Pancreas (tissue), 10 donors: ENCODE measurements around the gene TPP1. TPM values are rescaled to one million over a fixed set of nuclear protein-coding genes. Genes with fewer than 3 reads are reported as not detected.

Source experiments
- ATAC-seq, 4 donors: fragments of 200-7000 bp; cut with Tn5 transposase; one replicate each; pipeline versions ENCODE4 v1.8.0 to v1.9.1; 2020; ENCODE audit warnings: mild to moderate bottlenecking in 4 of 4, moderate library complexity in 4 of 4
- DNase-seq, 6 donors: peaks; one replicate each; pipeline ENCODE4 v3.0.0-alpha.2; 2020
- FAIRE-seq: peaks from 2 replicates; lab custom pipeline; 2012; peaks lifted over from hg19 to GRCh38; lab: Jason Lieb, UNC
- H3K27ac ChIP-seq, 4 donors: fragments of 200-600 bp; sonication (generic); 1 replicate in 3 of 4; 2 replicates in 1 of 4; pipeline versions ENCODE4 v1.5.0 to v1.8.0; 2020
- H3K27me3 ChIP-seq, 4 donors: fragments of 200-600 bp; one replicate each; pipeline ENCODE4 v1.8.0; 2021
- H3K36me3 ChIP-seq, 3 donors: fragments of 200-600 bp; sonication (generic) in 1 of 3; one replicate each; pipeline versions ENCODE4 v1.5.0 to v1.8.0; 2020 to 2021
- H3K4me1 ChIP-seq, 3 donors: fragments of 200-600 bp; one replicate each; pipeline ENCODE4 v1.8.0; 2021
- H3K4me3 ChIP-seq, 4 donors: fragments of 200-600 bp; sonication (generic) in 2 of 4; one replicate each; pipeline versions ENCODE4 v1.5.0 to v1.8.0; 2020 to 2021
- H3K9me3 ChIP-seq, 4 donors: fragments of 200-600 bp; one replicate each; pipeline ENCODE4 v1.8.0; 2021
- WGBS, 2 donors: extraction: QIAGEN DNeasy Blood & Tissue Kit; methylation state at CpG; one replicate each; pipeline ENCODE4 v1.1.7; 2013; 5-methylcytosine and 5-hydroxymethylcytosine counted together
- intact Hi-C, 3 donors: fragments of 100-400 bp; cut with DNase I; formaldehyde crosslinking; loops; one replicate each; pipeline versions ENCODE4 v1.11.1 to v1.14.2; 2022
- polyA plus RNA-seq, 2 donors: library from polyadenylated mRNA; stranded (reverse); fragments of 200-250 nt; gene quantifications; one replicate each; pipeline ENCODE4 v1.2.3, GENCODE V29; 2013
- total RNA-seq, 6 donors: library from RNA; stranded (reverse); fragmentation: NEBNext Ultra II Directional in 4 of 6; extraction: Animal tissue kit (Norgen Biotek cat#: 25700) in 4 of 6; gene quantifications; one replicate each; pipeline versions ENCODE4 v1.2.1 to v1.2.4, GENCODE V29; 2021 to 2023
- TF ChIP-seq, protein P1 (sequence below), 4 donors: fragments of 200-600 bp; sonication (generic) in 3 of 4; IDR thresholded peaks; one replicate each; pipeline versions ENCODE4 v1.5.0 to v1.8.0; 2021; ENCODE audit warnings: antibody characterized with exemption in 4 of 4
- donor health status: healthy with polysubstance abuse.
- donor health status: DM: no; HTN: no; CAD: no; lungs with moderate emphysema.
- donor health status: DM: no; HTN: no; CAD: no.
- donor health status: control.
- donor health status: control.
- donor health status: Bipolar disorder and iron deficiency.
- donor health status: DM: yes; HTN: yes; CAD: no.
- donor health status: DM: no; HTN: no; CAD: no.
- donor health status: DM: no; HTN: no; CAD: no.
- donor health status: DM: yes; HTN: yes; CAD: no.

Gene TPP1
- total and polyA plus RNA-seq, 8 donors: 19.6 to 88.6 (median 24.6) TPM

- no peak overlapping the region for H3K27ac ChIP-seq
- DNase-seq (no peak), ATAC-seq (no peak), FAIRE-seq (no peak)
- H3K4me3 ChIP-seq: no peak overlapping the region
- 75 to 77% methylated on average over 4 of the region's 4 CpGs for WGBS, 2 donors
- H3K27me3 ChIP-seq: no peaks in the 10 kb centered on the region
- TF ChIP-seq, protein P1, sequence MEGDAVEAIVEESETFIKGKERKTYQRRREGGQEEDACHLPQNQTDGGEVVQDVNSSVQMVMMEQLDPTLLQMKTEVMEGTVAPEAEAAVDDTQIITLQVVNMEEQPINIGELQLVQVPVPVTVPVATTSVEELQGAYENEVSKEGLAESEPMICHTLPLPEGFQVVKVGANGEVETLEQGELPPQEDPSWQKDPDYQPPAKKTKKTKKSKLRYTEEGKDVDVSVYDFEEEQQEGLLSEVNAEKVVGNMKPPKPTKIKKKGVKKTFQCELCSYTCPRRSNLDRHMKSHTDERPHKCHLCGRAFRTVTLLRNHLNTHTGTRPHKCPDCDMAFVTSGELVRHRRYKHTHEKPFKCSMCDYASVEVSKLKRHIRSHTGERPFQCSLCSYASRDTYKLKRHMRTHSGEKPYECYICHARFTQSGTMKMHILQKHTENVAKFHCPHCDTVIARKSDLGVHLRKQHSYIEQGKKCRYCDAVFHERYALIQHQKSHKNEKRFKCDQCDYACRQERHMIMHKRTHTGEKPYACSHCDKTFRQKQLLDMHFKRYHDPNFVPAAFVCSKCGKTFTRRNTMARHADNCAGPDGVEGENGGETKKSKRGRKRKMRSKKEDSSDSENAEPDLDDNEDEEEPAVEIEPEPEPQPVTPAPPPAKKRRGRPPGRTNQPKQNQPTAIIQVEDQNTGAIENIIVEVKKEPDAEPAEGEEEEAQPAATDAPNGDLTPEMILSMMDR (IDR thresholded peaks at IDR 0.05): no peak
- no peaks in the 10 kb centered on the region for H3K4me1 ChIP-seq
- intact Hi-C loops: no loop called here
- H3K36me3 ChIP-seq: no peaks in the 10 kb centered on the region
- H3K9me3 ChIP-seq: no peaks in the 10 kb centered on the region
These were observed 37.3 kb upstream of the TPP1 start for GRCh38 chr11:6656584-6656915.

DNA sequence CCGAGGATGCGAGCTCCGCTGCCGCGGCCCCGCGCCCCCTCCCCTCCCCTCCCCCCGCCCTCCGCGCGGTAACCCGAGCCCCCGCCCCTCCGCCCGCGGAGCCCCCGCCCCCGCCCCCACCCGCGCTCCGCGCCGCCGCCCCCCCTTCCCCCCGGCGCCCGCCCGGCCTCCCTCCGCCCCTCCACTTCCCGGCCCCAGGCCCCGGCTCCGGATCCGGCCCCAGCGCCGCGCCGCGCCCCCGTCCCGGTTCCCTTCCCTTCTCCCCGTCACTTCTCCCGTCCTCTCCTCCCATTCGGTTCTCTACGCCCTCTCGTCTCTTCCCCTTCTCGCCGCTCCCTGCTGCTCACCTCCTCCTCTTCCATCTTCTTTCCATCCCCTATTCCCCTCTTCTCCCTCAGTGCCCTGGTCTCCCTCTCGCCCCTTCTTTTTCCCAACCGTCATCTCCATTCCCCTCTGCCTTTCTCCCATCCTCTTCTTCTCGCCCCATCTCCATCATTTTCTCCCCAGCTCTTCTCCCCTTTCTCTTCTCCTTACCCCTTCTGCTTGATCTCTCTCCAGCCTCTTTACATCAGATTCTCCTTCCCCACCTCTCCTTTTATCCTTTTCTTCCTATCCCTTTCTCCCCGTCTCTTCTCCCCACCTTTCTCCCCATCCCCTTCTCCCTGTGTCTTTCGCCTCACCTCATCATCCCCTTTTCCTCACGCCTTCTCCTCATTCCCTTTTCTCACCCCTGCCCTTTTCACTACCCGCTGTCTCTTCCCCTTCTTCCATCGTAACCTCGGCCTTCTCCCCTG, 36.8 kb upstream of the TPP1 start, which contains the start of gene DCHS1:
DCHS1 (minus strand) TSS at position 20 of the 794 bp plus-strand sequence. CDS start 14,196 bp downstream, outside the sequence.
- Histone ChIP-seq H3K4me1 (no peaks in the 10 kb centered on the region), H3K9me3 (no peaks in the 10 kb centered on the region), H3K27ac (no peak within 1 kb of the TSS), H3K36me3 (no peaks in the 10 kb centered on the region), H3K27me3 (no peaks in the 10 kb centered on the region), H3K4me3 (peak within 1 kb of the TSS in 2 of 4 donors; percentile 25 to 29)
- no peak for FAIRE-seq
- peak in 1 of 6 donors; percentile 30 for DNase-seq
- TF ChIP-seq, protein P1 (IDR thresholded peaks at IDR 0.05): no peak
- peak in 2 of 4 donors; percentile 23 to 37 for ATAC-seq
- 24 to 50% methylated on average over 15 to 38 of the region's 56 CpGs for WGBS, 2 donors
- intact Hi-C loops: no loop called here

- intact Hi-C loops: no loop called here
- Histone ChIP-seq H3K27me3 (no peaks in the 10 kb centered on the region), H3K4me3 (peak overlapping the region in 2 of 4 donors; percentile 25 to 29), H3K36me3 (no peaks in the 10 kb centered on the region), H3K4me1 (no peaks in the 10 kb centered on the region), H3K27ac (no peak overlapping the region), H3K9me3 (no peaks in the 10 kb centered on the region)
- no peak for FAIRE-seq
- peak; percentile 40 to 71 (median 58) for ATAC-seq
- WGBS, 2 donors: 10 to 11% methylated on average over 60 to 84 of the region's 84 CpGs
- TF ChIP-seq, protein P1 (IDR thresholded peaks at IDR 0.05): no peak
- peak in 2 of 6 donors; percentile 23 to 55 for DNase-seq
These were observed 36.0 kb upstream of the TPP1 start for GRCh38 chr11:6655020-6655789.

DNA sequence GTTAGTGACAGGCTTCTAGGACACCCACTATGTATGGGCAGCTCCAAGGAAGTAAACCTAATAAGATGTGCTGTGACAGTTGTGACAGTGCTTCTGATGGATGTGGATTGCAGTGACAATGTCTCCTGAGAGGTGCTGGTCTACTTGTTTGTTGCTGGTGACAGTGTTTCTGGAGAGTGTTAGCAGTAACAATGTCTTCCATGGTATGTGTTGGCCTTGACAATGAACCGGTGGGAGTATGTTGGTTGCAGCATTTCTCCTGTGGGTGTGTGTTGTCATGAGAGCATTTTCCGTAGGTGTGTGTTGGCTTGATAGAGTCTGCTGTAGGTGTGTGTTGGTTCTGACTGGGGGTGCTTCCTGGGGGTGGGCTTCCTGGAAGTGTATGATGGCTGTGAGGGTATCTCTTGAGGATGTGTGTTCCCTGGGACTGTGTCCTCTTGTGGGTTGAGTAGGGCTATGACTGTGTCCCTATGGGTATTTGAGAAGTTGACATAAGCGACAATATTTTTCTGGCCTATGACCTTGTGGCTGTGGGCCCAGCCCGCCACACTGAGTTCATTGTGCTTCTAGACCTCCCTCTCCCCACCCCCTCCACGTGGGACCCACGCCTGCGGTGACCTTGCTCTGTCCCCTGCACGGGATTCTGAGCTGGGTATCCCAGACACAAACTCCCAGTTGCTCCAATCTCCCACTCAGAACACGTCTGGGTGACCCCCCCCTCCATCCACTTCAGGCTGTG, 35.2 kb upstream of the TPP1 start:
- no peak overlapping the region for H3K27ac ChIP-seq

More for the DNA sequence above, 35.2 kb upstream of the TPP1 start:
- no peak for FAIRE-seq
- peak in 4 of 6 donors; percentile 60 to 73 (median 64) for DNase-seq
- no peaks in the 10 kb centered on the region for H3K4me1 ChIP-seq
- no peaks in the 10 kb centered on the region for H3K9me3 ChIP-seq
- intact Hi-C loops: no loop called here
- H3K27me3 ChIP-seq: no peaks in the 10 kb centered on the region
- TF ChIP-seq, protein P1 (IDR thresholded peaks at IDR 0.05): no peak
- H3K36me3 ChIP-seq: no peaks in the 10 kb centered on the region
- 40 to 49% methylated on average over 9 of the region's 9 CpGs for WGBS, 2 donors
- ATAC-seq: peak; percentile 40 to 87 (median 73)
- peak overlapping the region in 1 of 4 donors; percentile 29 for H3K4me3 ChIP-seq
